SK-N-MC (cell line): ENCODE measurements around the gene NFIL3.

Source experiments
- FOXP2 ChIP-seq: optimal IDR thresholded peaks from 2 replicates; pipeline ENCODE3; 2011; ENCODE audit warnings: mild to moderate bottlenecking, moderate library complexity; ENCODE audit not compliant: insufficient read depth; ENCODE audit errors: extremely low read length, control extremely low read depth
- POLR2AphosphoS5 ChIP-seq: IDR thresholded peaks from 2 replicates; pipeline ENCODE4 v1.6.1; 2012; ENCODE audit warnings: mild to moderate bottlenecking, low read depth, low read length, borderline replicate concordance

- TF ChIP-seq POLR2AphosphoS5, result no peak
- no peak for TF ChIP-seq FOXP2
Observed at GRCh38 chr9:91425271-91425670, 1.6 kb upstream of the NFIL3 start.
